Activated naive CD4-positive, alpha-beta T cell treated with anti-CD3 and anti-CD28 coated beads, Interleukin-2, amount 10 ng/mL, durations not matched to agents 7 days and 5 days (primary cell): ENCODE results near the gene TFF2.
A peak's percentile ranks its signal among the peaks of the same experiment; 100 is the strongest.

Experiments
- CTCF ChIA-PET: fragments of 350-600 bp; sonication (Branson Sonifier 250); formaldehyde crosslinking; loops from one replicate; lab custom pipeline; 2021; ENCODE audit warnings: antibody characterized with exemption; lab: Charles Lee
- DNase-seq: peaks from one replicate; pipeline ENCODE4 v3.0.0-alpha.2; 2020
- H3K27ac Mint-ChIP-seq: one replicate; pipeline ENCODE4 v1.8.0; 2021; ENCODE audit warnings: mild to moderate bottlenecking, moderate library complexity, mixed read lengths
- H3K27me3 Mint-ChIP-seq: one replicate; pipeline ENCODE4 v1.8.0; 2021; ENCODE audit warnings: mild to moderate bottlenecking, mixed read lengths
- H3K36me3 Mint-ChIP-seq: one replicate; pipeline ENCODE4 v1.8.0; 2021; ENCODE audit warnings: mixed read lengths
- H3K4me1 Mint-ChIP-seq: one replicate; pipeline ENCODE4 v1.8.0; 2021; ENCODE audit warnings: mixed read lengths
- H3K4me3 Mint-ChIP-seq: one replicate; pipeline ENCODE4 v1.8.0; 2021; ENCODE audit warnings: mild to moderate bottlenecking, moderate library complexity, mixed read lengths
- H3K9me3 Mint-ChIP-seq: one replicate; pipeline ENCODE4 v1.8.0; 2021; ENCODE audit warnings: mixed read lengths

Gene TFF2

DNA sequence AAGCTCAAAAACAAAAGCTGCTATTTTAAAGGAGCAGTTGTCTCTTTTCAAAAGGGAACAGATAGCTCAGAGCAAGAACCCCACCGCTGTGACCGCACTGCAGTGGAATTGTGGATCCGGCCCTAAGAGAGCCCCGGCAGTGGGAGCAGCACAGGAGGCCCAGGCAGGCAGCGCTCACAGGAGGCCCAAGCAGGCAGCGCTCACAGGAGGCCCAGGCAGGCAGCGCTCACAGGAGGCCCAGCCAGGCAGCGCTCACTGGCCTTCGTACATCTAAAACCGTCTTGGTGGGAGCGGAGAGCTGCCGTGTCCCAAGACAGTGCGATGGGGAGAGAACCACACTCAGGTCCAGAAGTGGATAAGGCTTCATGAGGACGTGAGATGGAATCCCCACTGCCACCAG, 39.6 kb downstream of the TFF2 start:
- Mint-ChIP-seq H3K9me3 (no peaks in the 10 kb centered on the region), H3K36me3 (no peaks in the 10 kb centered on the region), H3K4me3 (no peak overlapping the region), H3K4me1 (peaks cover 11% of the 10 kb centered on the region), H3K27me3 (peaks cover 55% of the 10 kb centered on the region), H3K27ac (no peak overlapping the region)
- CTCF ChIA-PET = interaction anchor here (0.7 to 3.6 kb wide), 14 partner anchors 12 to 249 kb away, joined by 3 to 19 read pairs (median 6); partner anchors contain the start of gene UBASH3A
- no peak for DNase-seq

GRCh38 chr21:42310411-42311001, 40.3 kb downstream of the TFF2 start:
- Mint-ChIP-seq H3K27ac (no peak overlapping the region), H3K9me3 (no peaks in the 10 kb centered on the region), H3K4me3 (no peak overlapping the region), H3K36me3 (no peaks in the 10 kb centered on the region), H3K4me1 (peaks cover 11% of the 10 kb centered on the region), H3K27me3 (peaks cover 59% of the 10 kb centered on the region)
- CTCF ChIA-PET = interaction anchor here (0.7 to 3.6 kb wide), 23 partner anchors 8 to 250 kb away, joined by 3 to 19 read pairs (median 5); partner anchors contain the start of gene UBASH3A
- DNase-seq = no peak

GRCh38 chr21:42309753-42310213, 41.0 kb downstream of the TFF2 start:
- H3K36me3 Mint-ChIP-seq = no peaks in the 10 kb centered on the region
- DNase-seq = peak; percentile 84
- CTCF ChIA-PET = interaction anchor here (0.6 to 3.6 kb wide), 25 partner anchors 8 to 250 kb away, joined by 3 to 19 read pairs (median 5); partner anchors contain the start of gene UBASH3A
- H3K9me3 Mint-ChIP-seq = no peaks in the 10 kb centered on the region
- peaks cover 11% of the 10 kb centered on the region for H3K4me1 Mint-ChIP-seq
- peaks cover 56% of the 10 kb centered on the region for H3K27me3 Mint-ChIP-seq
- H3K4me3 Mint-ChIP-seq = no peak overlapping the region
- no peak overlapping the region for H3K27ac Mint-ChIP-seq

- Mint-ChIP-seq H3K9me3 (no peaks in the 10 kb centered on the region), H3K4me1 (peaks cover 11% of the 10 kb centered on the region), H3K36me3 (no peaks in the 10 kb centered on the region), H3K27me3 (peaks cover 56% of the 10 kb centered on the region), H3K4me3 (no peak overlapping the region), H3K27ac (no peak overlapping the region)
- no peak for DNase-seq
- CTCF ChIA-PET = interaction anchor here (0.6 to 3.6 kb wide), 19 partner anchors 8 to 251 kb away, joined by 3 to 19 read pairs (median 5); partner anchors contain the start of gene UBASH3A
Measured at GRCh38 chr21:42308914-42309752, 41.7 kb downstream of the TFF2 start.

DNA sequence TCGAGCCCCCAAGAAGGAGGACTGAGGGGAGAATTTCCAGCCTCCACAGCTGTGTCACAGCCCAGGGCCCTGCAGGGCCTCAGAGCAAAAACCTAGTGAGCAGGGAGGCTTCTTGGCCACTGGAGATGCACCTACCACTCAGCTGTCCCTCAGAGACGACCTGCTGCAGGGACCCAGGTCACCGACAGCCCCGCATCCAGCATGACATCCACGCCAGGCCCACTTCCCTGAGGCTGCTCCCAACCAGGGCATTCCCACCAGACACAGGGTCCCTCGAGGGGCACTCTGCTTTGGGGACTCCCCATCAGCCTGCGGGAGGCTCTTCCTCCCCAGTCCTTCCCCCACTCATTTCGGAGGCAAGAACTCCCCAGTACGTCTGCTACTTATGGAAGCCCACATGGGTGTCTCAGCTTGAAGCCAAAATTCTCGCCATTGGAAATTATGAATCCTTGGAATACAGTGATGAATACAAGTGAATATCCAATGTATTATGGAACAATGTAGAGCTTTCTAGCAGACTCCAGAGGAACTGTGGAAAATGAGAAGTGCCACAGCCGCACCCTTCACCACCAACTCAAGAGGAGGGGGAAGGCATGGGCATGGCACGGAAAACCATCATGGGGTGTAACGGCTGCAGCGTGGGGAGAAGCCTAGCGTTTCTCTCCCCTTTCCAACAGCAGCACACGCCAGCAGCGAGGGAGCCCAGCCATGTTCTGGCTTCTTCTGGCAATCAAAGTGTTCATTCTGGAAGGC, 42.5 kb downstream of the TFF2 start:
- no peak overlapping the region for H3K27ac Mint-ChIP-seq
- no peak overlapping the region for H3K4me3 Mint-ChIP-seq
- no peaks in the 10 kb centered on the region for H3K9me3 Mint-ChIP-seq
- CTCF ChIA-PET = interaction anchor here (0.9 to 3.6 kb wide), 4 partner anchors 11 to 217 kb away, joined by 3 to 19 read pairs (median 7); no protein-coding TSS in a partner anchor
- peaks cover 56% of the 10 kb centered on the region for H3K27me3 Mint-ChIP-seq
- no peaks in the 10 kb centered on the region for H3K36me3 Mint-ChIP-seq
- no peak for DNase-seq
- peaks cover 11% of the 10 kb centered on the region for H3K4me1 Mint-ChIP-seq

DNA sequence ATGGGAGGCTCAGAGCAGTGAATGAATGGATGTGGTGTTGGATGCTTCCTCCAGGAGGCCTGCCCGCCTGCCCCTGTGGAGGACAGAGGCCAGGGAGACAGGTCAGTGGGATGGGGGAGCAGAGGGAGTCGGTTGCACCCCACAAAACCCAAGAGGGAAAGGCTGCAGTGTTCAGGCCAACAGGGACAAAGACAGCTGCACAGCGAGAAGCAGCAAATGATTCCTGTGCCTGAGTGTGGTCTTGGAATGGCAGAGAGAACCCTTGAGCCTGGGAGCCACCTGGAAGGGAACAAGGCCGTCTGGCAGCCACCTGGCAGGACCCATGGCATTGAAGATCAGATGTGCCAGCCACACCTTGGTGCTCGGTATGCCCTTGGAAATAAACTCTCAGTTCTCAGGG, 43.7 kb downstream of the TFF2 start:
- no peaks in the 10 kb centered on the region for H3K9me3 Mint-ChIP-seq
- H3K4me3 Mint-ChIP-seq = no peak overlapping the region
- CTCF ChIA-PET = no interaction called here
- peaks cover 11% of the 10 kb centered on the region for H3K4me1 Mint-ChIP-seq
- peaks cover 55% of the 10 kb centered on the region for H3K27me3 Mint-ChIP-seq
- H3K36me3 Mint-ChIP-seq = no peaks in the 10 kb centered on the region
- DNase-seq = no peak
- no peak overlapping the region for H3K27ac Mint-ChIP-seq

GRCh38 chr21:42306366-42307035, 44.3 kb downstream of the TFF2 start:
- H3K27ac Mint-ChIP-seq = no peak overlapping the region

GRCh38 chr21:42305707-42306147, 45.1 kb downstream of the TFF2 start:
- H3K27ac Mint-ChIP-seq = no peak overlapping the region
- H3K36me3 Mint-ChIP-seq = no peaks in the 10 kb centered on the region
- H3K4me1 Mint-ChIP-seq = peaks cover 11% of the 10 kb centered on the region
- CTCF ChIA-PET = no interaction called here
- no peak overlapping the region for H3K4me3 Mint-ChIP-seq
- DNase-seq = no peak
- peaks cover 50% of the 10 kb centered on the region for H3K27me3 Mint-ChIP-seq
- H3K9me3 Mint-ChIP-seq = no peaks in the 10 kb centered on the region

More at GRCh38 chr21:42306366-42307035, 44.3 kb downstream of the TFF2 start:
- no peaks in the 10 kb centered on the region for H3K36me3 Mint-ChIP-seq
- DNase-seq = peak; percentile 3
- peaks cover 11% of the 10 kb centered on the region for H3K4me1 Mint-ChIP-seq
- H3K9me3 Mint-ChIP-seq = no peaks in the 10 kb centered on the region
- H3K27me3 Mint-ChIP-seq = peaks cover 50% of the 10 kb centered on the region
- CTCF ChIA-PET = no interaction called here
- H3K4me3 Mint-ChIP-seq = no peak overlapping the region

GRCh38 chr21:42304556-42305454, 46.0 kb downstream of the TFF2 start:
- Mint-ChIP-seq H3K36me3 (no peaks in the 10 kb centered on the region), H3K4me1 (peaks cover 16% of the 10 kb centered on the region), H3K4me3 (no peak overlapping the region), H3K27ac (no peak overlapping the region), H3K27me3 (peaks cover 42% of the 10 kb centered on the region), H3K9me3 (no peaks in the 10 kb centered on the region)
- CTCF ChIA-PET = no interaction called here
- DNase-seq = no peak

DNA sequence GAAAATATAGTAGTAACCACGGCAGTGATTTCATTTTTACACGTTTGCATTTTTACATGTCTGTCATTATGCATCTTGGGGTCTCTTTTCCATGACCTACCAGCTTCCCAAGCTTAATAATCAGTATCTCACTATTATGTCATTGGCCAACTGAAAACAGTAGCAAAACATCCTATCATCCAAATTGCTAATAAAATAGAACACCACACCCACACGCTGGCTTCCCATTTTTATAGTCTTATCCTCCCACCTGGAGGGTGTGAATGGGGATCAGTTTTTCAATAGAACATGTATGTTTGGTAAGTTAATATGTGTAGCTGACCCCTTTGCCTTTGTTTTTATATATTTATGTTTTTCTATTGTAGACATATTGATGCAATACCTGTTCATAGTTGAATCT, 47.4 kb downstream of the TFF2 start:
- Mint-ChIP-seq H3K27me3 (peaks cover 28% of the 10 kb centered on the region), H3K9me3 (no peaks in the 10 kb centered on the region), H3K4me3 (no peak overlapping the region), H3K4me1 (peaks cover 24% of the 10 kb centered on the region), H3K27ac (no peak overlapping the region), H3K36me3 (no peaks in the 10 kb centered on the region)
- no peak for DNase-seq
- CTCF ChIA-PET = interaction anchor here (0.8 kb wide), 1 partner anchor 45 kb away, joined by 4 read pairs; no protein-coding TSS in a partner anchor

DNA sequence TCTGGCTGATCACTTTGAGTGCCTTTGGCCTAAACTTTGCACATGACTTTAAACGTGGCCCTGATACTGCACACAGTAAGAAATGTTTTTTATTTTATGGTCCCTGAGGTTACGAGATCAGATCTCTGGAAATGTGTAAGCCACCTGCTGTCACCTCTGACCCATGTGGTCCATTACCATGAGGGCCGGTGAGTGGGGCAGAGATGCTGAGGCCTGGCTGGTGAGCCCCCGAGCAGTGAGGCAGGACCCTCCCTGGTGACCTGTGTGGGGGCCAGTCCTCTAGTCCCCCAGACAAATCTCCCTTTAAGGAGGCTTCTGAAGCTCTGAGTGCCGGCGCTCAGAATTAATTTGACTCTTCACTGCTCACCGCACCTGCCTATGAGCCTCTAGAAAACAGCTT, 48.0 kb downstream of the TFF2 start:
- no peak for DNase-seq
- no peak overlapping the region for H3K27ac Mint-ChIP-seq
- H3K36me3 Mint-ChIP-seq = no peaks in the 10 kb centered on the region
- no peak overlapping the region for H3K4me3 Mint-ChIP-seq
- H3K9me3 Mint-ChIP-seq = no peaks in the 10 kb centered on the region
- H3K27me3 Mint-ChIP-seq = peaks cover 21% of the 10 kb centered on the region
- CTCF ChIA-PET = interaction anchor here (0.8 kb wide), 1 partner anchor 44 kb away, joined by 4 read pairs; no protein-coding TSS in a partner anchor
- peaks cover 28% of the 10 kb centered on the region for H3K4me1 Mint-ChIP-seq

DNA sequence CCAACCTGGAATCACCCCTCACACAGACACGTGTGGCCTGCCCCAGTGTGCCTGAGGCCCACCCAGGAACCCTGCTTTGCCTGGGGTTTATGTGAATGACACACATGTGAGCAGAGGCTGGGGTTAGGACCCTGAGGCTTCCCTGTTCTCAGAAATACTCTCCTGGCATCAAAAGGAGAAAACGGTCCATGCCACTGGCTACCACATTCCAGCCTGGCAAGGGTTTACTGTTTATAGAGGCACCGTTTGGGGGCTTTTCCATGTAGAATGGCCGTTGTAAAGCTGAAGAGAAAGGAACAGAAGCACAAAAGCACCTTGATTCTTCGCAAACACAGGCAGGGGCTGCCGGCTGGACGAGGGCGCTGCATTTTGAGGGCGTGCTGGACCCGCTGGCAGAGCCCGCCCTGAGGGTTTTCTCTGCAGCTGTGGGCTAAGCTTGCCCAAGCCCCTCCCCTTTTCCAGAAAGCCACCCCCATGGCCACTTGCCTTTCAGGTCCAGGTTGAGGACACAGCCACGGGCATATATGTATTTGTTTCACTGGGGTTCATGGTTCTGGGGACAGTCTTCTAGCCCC, 48.6 kb downstream of the TFF2 start:
- Mint-ChIP-seq H3K36me3 (no peaks in the 10 kb centered on the region), H3K4me1 (peaks cover 28% of the 10 kb centered on the region), H3K9me3 (no peaks in the 10 kb centered on the region), H3K27me3 (peaks cover 15% of the 10 kb centered on the region), H3K27ac (no peak overlapping the region), H3K4me3 (no peak overlapping the region)
- CTCF ChIA-PET = interaction anchor here (1.0 to 1.6 kb wide), 3 partner anchors 8 to 157 kb away, joined by 3 to 8 read pairs (median 3); no protein-coding TSS in a partner anchor
- DNase-seq = no peak
